Stimulated activated CD4-positive, alpha-beta T cell treated with anti-CD3 and anti-CD28 coated beads, TNF-alpha, amount 100 ng/mL, for 48 hours (primary cell): ENCODE data around the gene PGPEP1.
"Not testable (repeated sequence)": the region's sequence is repeated elsewhere in the genome, so short reads cannot be mapped to it uniquely, and the experiment has no call there.

ENCODE experiments used
- DNase-seq, 3 donors: peaks; one replicate each; pipeline ENCODE4 v3.0.0-alpha.2; 2020; ENCODE audit warnings: low read depth in 3 of 3

Gene PGPEP1

GRCh38 chr19:18364277-18364825 is 24.0 kb downstream of the PGPEP1 start:
- not testable (repeated sequence) for DNase-seq

- DNase-seq = no peak
These were observed 24.6 kb downstream of the PGPEP1 start for GRCh38 chr19:18364826-18365528.

GRCh38 chr19:18366021-18366435 is 25.6 kb downstream of the PGPEP1 start:
- no peak for DNase-seq

GRCh38 chr19:18368504-18369222 is 28.3 kb downstream of the PGPEP1 start:
- DNase-seq = no peak

- no peak for DNase-seq
These were observed 33.1 kb downstream of the PGPEP1 start for GRCh38 chr19:18373407-18373891.

- peak; percentile 9 to 14 (median 13) for DNase-seq
These were observed 33.7 kb downstream of the PGPEP1 start for GRCh38 chr19:18373892-18374629.

GRCh38 chr19:18377026-18377425 is 36.6 kb downstream of the PGPEP1 start:
- no peak for DNase-seq

- DNase-seq = no peak
These were observed 39.7 kb downstream of the PGPEP1 start for GRCh38 chr19:18379803-18380747.

- DNase-seq = no peak
These were observed 40.4 kb downstream of the PGPEP1 start for GRCh38 chr19:18380843-18381242.

GRCh38 chr19:18383622-18384021 is 43.2 kb downstream of the PGPEP1 start:
- not testable (repeated sequence) for DNase-seq

- no peak for DNase-seq
These were observed 44.4 kb downstream of the PGPEP1 start for GRCh38 chr19:18384775-18385174.

GRCh38 chr19:18385359-18385674 is 44.9 kb downstream of the PGPEP1 start:
- DNase-seq = no peak

GRCh38 chr19:18385675-18386542 is 45.5 kb downstream of the PGPEP1 start, which contains the start of gene GDF15:
Gene GDF15 (plus strand): TSS chr19:18386158. CDS start chr19:18386190, 32 bp downstream.
- peak in 2 of 3 donors; percentile 16 to 21 for DNase-seq

GRCh38 chr19:18386543-18387271 is 46.3 kb downstream of the PGPEP1 start:
- no peak for DNase-seq

GRCh38 chr19:18388100-18388959 is 47.9 kb downstream of the PGPEP1 start:
- DNase-seq = peak; percentile 54 to 71 (median 70)

- no peak for DNase-seq
These were observed 48.7 kb downstream of the PGPEP1 start for GRCh38 chr19:18388960-18389725.

GRCh38 chr19:18389726-18390064 is 49.3 kb downstream of the PGPEP1 start:
- no peak for DNase-seq
